ENCODE measurements around the gene ING1. TPM values are rescaled to one million over a fixed set of nuclear protein-coding genes. Genes with fewer than 3 reads are reported as not detected.
"Not testable (repeated sequence)": the region's sequence is repeated elsewhere in the genome, so short reads cannot be mapped to it uniquely, and the experiment has no call there.

Gene ING1, protein sequence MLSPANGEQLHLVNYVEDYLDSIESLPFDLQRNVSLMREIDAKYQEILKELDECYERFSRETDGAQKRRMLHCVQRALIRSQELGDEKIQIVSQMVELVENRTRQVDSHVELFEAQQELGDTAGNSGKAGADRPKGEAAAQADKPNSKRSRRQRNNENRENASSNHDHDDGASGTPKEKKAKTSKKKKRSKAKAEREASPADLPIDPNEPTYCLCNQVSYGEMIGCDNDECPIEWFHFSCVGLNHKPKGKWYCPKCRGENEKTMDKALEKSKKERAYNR
- 11.4 and 12.6 TPM in 2 replicates for total RNA-seq

DNA sequence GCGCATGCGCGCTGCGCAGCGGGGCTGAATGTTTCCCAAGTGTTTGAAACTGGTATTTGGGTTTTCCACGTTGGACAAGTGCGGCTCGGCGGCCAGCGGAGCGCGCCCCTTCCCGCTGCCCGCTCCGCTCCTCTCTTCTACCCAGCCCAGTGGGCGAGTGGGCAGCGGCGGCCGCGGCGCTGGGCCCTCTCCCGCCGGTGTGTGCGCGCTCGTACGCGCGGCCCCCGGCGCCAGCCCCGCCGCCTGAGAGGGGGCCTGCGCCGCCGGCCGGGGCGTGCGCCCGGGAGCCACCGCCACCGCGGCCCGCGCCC is at the start of gene ING1:
Gene ING1 (plus strand): TSS at position 59 of the 311 bp plus-strand sequence. CDS start 450 bp downstream, outside the sequence.
- intact Hi-C loops (cut with micrococcal nuclease) = loop anchor here (2.0 to 10.0 kb wide), 5 partner anchors 55 to 1981 kb away; partner anchors contain the start of genes ATP11A and TUBGCP3

DNA sequence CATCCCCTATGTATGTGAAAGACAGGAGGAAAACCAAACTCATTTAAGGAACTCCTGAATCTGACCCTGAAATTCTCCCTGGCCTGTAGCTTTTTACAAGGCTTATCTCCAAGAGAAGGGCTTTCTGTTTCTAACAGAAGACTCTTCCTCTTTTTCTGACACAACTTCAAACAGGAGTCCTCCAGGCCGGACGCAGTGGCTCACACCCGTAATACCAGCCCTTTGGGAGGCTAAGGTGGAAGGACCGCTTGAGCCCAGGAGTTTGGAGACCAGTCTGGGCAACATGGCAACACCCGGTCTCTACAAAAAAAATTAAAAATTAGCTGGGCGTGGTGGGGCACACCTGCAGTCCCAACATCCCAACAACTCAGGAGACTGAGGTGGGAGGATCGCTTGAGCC is 49.5 kb upstream of the ING1 start:
- intact Hi-C loops (cut with micrococcal nuclease) = no loop called here

DNA sequence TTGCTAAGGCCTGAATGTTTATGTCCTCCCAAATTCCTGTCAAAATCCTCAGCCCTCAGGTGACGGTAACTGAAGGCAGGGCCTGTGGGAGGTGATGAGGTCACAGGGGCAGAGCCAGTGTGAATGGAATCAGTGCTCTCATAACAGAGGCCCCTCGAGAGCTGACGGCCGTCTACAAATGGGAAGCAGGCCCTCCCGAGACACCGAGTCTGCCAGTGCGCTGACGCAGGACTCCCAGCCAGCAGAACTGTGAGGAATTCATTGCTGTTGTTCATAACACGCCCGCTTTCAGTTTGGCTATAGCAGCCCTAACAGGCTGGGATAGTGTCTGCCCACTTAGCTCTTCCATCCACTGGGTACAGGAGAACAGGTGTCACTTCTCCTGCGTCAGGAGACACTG is 48.8 kb upstream of the ING1 start:
- intact Hi-C loops (cut with micrococcal nuclease) = no loop called here

DNA sequence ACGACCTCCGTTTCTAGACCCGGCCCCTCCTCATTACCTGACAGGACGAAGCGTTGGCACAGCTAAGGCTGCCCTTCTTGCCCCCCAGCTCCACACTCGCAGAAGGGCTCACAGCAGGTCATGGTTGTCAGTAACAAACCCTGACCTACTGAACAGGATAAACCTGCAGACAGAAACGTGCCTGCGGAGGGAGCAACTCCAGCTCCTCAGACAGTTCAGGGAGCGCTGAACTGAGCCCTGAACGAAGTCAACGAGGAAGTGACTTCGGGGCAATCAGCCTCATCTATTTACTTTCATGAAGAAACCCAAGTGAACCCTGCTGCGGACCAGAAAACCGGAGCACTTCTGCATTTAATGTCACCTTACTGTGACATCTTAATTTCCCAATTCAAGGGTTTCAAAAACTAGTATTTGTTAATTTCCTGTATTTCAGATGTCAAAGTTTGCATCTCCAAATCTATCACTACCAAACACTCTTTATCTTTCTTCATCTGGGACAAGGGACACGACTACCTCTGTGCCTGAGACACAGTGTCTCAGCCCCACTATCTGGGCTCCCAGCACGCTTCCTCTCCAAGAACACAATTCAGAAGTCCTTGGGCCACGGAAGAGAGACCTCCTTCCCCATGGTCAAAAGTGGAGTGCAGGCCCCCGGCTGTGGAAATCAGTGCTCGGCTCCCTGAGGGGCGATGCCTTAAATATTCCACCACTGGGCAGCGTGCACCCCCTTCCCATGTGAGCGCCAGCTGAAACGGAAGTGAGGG is 47.8 kb upstream of the ING1 start:
- intact Hi-C loops (cut with micrococcal nuclease) = no loop called here

- intact Hi-C loops (cut with micrococcal nuclease) = no loop called here
Observed at GRCh38 chr13:110666255-110666533, 47.3 kb upstream of the ING1 start.

- intact Hi-C loops (cut with micrococcal nuclease) = no loop called here
Observed at GRCh38 chr13:110669036-110669435, 44.5 kb upstream of the ING1 start.

DNA sequence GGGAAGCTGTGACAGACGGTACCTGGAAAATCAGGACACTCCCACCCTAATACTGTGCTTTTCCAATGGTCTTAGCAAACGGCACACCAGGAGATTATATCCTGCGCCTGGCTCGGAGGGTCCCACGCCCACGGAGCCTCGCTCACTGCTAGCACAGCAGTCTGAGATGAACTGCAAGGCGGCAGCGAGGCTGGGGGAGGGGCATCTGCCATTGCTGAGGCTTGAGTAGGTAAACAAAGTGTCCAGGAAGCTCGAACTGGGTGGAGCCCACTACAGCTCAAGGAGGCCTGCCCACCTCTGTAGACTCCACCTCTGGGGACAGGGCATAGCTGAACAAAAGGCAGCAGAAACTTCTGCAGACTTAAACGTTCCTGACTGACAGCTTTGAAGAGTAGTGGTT is 43.7 kb upstream of the ING1 start:
- intact Hi-C loops (cut with micrococcal nuclease) = not testable (repeated sequence)

DNA sequence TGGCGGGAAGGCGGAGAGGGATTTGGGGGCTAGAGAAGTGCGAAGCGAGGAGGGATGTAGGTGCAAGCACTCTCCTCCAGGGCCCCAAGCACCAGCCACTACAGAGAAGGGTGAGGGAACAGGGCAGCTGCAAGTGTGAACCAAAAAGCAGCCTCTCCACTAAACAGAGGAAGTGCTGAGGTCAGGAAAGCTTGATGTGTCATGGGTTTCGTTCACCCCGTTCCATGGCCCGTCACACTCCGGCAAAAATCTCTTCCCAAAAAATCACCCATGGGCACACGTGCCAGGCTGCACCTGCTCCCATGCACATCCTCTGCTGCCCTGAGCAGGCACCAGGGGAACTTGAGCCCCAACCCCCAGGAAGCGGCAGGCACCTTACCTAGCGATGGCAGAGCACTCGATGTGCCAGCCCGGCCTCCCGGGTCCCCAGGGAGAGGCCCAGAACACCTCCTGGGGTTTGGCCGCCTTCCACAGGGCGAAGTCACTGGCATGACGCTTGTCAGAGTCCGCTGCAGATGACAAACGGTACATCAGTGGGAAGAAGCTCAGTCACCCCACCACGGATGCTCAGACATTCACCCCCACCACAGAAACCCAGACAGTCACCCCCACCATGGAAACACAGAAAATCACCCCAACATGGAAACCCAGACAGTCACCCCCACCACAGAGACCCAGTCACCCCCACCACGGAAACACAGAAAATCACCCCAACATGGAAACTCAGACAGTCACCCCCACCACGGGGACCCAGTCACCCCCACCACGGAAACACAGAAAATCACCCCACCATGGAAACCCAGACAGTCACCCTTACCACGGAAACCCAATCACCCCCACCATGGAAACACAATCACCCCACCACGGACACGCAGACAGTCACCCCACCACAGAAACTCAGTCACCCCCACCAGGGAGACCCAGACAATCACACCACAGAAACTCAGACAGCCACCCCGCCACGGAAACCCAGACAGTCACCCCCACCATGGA is 36.6 kb upstream of the ING1 start:
- intact Hi-C loops (cut with micrococcal nuclease) = no loop called here

DNA sequence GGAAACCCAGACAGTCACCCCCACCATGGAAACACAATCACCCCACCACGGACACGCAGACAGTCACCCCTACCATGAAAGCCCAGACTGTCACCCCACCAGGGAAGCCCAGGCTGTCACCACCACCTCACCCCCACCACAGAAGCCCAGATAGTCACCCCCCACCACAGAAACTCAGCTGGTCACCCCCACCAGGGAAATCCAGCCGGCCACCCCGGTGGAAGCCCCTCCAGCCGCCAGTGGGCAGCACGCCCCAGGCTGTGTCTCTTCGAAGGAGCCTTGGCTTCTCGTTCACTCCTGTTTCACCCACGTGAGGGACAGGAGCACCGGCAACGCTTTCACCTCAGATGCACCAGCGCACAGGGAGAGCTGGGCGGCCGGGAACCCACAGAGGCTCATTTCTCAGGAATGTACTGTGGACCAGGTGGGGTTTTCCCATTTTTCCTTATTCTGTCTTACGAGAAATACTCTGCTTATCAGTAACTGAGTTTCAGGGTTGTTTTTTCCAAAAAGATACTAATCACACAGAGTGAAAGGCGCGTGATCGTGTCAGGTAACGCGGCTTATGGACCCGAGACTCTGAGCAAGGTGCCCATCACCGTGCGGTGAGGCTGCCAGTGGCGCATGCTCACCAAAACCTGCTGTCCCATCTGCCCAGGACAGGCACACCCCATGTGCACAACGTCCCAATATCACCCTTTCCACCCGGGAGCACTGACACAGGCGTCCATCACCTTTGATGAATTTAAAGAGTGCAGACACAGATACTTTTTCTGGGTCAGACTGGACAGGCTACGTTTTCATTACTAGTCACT is 35.6 kb upstream of the ING1 start:
- intact Hi-C loops (cut with micrococcal nuclease) = no loop called here

DNA sequence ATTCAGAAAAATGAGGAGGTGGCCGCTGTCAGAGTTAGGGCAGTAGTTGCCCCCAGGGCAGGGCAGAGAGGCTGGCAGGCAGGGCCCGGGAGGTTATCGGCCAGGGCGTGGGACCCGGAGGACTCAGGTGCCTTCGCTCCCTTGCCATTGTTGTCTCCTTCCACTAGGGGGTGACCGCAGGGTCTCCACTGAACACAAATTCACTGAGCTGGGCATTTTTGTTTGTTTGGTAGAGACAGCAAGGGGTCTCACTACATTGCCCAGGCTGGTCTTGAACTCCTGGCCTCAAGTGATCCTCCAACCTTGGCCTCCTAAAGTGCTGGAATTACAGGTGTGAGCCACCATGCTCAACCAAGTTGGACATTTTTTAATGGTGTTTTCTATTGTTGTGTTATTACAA is 32.6 kb upstream of the ING1 start:
- intact Hi-C loops (cut with micrococcal nuclease) = loop anchor here (5.0 kb wide), 1 partner anchor 121 kb away; no protein-coding TSS in a partner anchor

DNA sequence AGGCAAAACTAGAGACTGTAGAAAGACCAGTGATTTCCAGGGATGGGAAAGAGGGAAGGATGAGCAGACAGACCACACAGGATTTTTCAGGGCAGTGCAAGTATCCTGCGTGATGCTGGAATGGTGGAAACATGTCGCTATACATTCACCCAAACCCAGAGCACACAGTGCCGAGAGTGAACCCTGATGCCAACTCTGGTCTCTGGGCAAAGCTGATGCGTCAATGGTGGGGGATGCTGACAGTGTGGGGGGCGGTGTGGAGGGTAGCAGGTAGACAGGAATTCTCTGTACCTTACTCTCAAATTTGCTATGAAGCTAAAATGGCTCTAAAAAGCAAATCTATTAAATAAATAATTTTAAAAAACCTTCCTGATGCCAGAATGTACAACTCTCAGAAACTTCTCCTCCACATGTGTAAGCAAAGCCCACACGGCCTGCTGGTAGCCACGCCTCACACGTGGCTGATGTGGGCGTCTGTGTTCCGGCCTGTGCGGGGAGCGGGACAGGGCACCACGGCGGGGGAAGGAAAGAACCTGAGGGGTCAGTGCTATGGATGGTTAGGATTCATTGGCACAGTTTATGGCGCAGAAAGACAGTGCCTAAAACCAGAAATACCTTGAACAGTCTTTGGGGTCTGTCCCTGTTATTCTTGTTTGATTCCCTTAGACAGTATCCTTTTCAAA is 31.5 kb upstream of the ING1 start:
- intact Hi-C loops (cut with micrococcal nuclease) = loop anchor here (5.0 kb wide), 1 partner anchor 120 kb away; no protein-coding TSS in a partner anchor

DNA sequence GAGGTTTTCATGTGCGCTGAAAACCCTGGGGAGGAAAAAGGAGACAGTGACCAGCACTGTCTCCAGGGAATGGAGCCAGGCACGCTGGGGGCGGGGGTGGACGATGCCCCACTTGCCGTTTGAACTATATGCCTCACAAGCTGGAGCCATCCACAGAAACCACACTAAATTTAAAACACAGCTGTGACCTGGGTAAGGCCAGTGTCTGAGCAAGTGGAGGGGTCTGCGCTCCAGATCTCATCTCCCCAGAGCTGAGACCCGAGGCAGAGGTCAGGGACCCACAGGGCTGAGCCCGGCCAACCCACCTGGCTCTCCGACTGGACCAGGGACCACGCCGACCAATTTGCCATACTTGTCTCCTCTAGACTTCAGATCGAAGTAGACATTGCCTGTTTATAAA is 30.8 kb upstream of the ING1 start:
- intact Hi-C loops (cut with micrococcal nuclease) = loop anchor here (1.0 to 5.0 kb wide), 4 partner anchors 24 to 137 kb away; partner anchors contain the start of gene CARS2

- intact Hi-C loops (cut with micrococcal nuclease) = loop anchor here (1.0 to 5.0 kb wide), 4 partner anchors 23 to 136 kb away; partner anchors contain the start of gene CARS2
Observed at GRCh38 chr13:110683203-110683883, 30.2 kb upstream of the ING1 start.

GRCh38 chr13:110683921-110684320 is 29.6 kb upstream of the ING1 start:
- intact Hi-C loops (cut with micrococcal nuclease) = loop anchor here (1.0 to 5.0 kb wide), 4 partner anchors 22 to 135 kb away; partner anchors contain the start of gene CARS2

DNA sequence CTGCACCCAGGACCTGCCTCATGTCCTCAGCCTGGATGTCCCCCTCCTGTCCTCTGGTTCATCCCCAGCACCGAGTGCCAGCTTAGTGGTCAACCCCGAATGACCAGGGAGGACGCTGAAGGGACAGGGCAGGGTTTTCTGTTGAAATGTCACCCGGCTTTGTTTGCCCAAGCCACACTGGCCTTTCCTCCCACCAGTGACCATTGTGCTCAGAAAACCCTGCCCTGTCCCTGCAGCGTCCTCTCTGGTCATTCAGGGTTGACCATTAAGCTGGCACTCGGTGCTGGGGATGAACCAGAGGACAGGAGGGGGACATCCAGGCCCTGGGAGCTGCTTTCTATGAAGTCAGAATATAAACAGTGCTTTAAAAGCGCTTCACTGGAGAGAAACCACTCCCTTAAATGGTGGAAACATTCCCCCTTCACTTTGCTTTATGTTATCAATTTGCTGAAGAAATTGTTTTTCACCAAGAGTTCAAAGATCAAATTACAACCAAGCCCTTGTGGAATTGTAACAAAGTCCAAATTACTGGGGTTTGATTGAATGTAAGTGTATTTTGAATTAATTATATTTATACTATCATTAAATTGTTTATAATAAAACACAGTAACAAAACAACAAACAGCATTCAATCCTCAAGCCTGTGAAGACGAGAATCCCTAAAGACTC is 29.0 kb upstream of the ING1 start:
- intact Hi-C loops (cut with micrococcal nuclease) = loop anchor here (5.0 kb wide), 1 partner anchor 118 kb away; no protein-coding TSS in a partner anchor

DNA sequence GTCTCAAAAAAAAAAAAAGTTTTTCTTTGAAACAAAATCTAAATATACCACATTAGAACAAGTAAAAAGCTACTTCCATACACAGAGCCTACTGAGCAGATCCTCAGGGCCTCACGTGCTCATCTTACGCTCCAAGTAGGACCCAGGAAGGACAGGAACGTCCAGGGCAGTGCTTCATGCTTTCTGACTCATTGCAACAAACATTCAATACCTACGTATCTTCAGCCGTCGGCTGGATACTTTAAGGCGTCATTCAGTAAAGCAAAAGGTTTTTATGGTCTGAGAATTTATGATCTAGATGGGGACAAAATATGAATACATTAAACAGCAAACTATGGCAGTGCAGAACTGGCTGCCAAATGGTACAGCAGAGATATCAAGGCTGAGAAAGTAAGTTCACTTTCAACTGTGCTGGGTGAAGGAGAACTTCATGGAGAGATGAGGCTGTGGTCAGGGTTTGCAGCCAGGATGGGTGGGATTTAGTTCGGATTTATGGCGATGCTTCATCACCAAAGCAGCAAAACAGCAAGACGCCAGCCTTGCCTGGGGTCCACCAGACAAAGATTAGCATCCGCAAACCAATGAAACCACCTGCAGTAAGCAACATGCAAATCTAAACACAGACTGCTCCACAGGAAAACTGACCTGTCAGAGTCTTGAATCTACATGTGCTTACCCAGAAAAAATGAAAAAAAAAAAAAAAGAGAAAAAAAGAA is 28.0 kb upstream of the ING1 start:
- intact Hi-C loops (cut with micrococcal nuclease) = no loop called here

GRCh38 chr13:110687736-110688135 is 25.8 kb upstream of the ING1 start:
- intact Hi-C loops (cut with micrococcal nuclease) = no loop called here

GRCh38 chr13:110689041-110689440 is 24.5 kb upstream of the ING1 start:
- intact Hi-C loops (cut with micrococcal nuclease) = no loop called here
